HG03575 (cell line): ENCODE measurements around the gene ADAMTSL1.

ENCODE experiments used
- ATAC-seq: cut with Tn5 transposase; IDR thresholded peaks from one replicate; pipeline ENCODE4 v1.9.1; 2021; ENCODE audit not compliant: unreplicated experiment, insufficient number of reproducible peaks, low FRiP score; ENCODE audit errors: extremely low read depth

Gene ADAMTSL1

DNA sequence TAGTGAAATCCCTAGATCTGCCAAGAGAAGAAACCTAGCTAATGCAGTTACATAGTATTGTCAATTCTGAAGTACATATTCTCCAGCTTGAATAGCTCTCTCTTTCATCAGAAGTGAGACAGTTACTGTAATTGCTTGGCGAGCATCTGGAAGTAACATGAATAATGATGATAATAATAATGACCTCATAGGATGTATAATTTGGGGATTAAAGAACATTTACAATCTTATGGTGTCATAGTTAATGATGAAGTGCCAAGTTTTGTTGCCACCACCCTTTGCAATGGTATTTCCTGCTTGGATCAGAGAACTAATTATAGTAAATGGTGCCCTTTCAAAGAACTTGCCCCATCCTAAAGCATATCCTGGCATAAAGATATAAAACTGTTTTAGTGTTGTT is 201.4 kb downstream of the ADAMTSL1 start:
- no peak for ATAC-seq

DNA sequence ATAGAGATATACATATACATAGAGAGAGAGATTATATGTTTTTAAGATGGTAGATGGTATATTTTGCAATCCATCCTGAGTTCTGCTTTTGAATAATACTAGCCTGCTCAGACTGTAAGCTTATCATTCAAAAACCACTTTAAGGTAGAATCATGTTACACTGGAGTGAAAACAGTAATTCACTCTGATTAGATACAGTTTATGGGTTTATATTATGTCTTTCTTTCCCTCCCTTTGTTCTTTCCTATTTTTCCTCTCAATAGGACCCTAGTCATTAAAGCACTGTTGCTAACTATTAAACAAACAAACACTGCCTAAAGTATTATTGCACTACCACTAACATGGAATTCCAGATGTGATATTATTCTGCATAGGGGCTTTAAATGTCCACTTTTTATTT is 202.0 kb downstream of the ADAMTSL1 start:
- no peak for ATAC-seq

DNA sequence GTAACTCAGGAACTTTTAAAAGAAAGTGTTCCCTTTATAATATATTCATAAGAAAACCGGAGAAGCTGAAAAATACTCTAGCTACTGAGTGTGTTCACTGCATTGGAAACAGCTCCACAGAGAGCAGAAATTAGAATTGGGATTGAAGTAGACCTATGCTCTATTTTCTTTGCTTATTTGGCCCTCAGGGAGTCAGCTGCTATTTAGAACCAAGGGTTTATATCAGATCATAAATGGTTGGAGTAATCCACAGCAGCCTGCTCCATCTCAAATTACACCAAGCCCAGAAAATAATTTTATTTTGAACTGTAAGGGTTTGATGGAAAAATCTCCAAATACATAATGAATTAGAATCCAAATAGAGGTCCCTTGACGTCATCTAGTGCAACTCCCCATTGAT is 202.6 kb downstream of the ADAMTSL1 start:
- ATAC-seq: no peak

DNA sequence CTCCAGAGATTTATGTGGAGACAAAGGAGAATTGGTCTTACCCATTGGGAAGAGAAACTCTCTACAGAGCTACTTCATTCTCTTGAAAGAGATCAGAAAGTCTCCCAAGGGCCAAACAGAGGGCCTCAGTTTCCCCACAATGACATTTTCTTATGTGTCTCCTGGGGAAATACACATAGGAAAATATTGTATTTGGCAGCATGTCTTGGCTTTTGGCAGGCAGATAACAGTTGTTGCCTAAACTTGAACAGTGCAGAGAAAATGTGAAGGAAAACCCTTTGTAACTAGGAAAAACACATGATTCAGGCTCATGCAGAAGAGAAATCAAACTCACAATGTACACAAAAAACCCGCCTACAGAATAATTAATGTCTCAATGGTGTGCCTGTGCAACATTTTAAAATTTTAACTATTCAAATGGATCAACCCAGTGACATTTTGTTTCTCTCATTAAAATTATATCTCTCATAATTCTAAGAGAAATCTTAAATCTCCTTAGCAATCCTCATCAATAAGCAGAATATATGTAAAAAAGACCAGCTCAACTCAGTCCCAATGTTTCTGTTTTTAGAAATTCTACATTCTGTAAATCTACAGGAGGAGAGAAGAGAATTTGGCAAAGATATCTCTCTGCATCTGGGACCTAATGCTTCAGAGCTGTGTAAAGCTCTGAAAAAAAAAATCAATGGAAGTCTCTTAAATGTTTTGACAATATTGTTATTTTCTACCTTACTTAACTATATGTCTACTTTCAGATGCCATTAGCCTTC is 205.1 kb downstream of the ADAMTSL1 start:
- ATAC-seq: no peak

DNA sequence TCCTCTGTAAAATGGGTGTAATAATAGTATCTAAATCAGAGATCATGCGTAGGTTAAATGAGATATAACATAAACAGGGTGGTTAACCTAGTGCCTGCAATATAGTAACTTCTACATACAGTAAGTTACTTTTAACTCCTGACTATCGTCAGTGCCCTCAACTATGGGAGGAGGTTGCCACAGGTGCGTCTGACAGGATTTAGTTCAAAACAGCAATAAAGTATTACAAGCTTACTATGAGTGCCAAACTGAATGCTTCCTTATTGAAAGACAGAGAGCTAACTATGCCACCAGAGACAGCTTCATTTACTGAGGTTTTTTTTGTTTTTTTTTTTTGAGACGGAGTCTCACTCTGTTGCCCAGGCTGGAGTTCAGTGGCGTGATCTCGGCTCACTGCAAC is 209.0 kb downstream of the ADAMTSL1 start:
- ATAC-seq: no peak

DNA sequence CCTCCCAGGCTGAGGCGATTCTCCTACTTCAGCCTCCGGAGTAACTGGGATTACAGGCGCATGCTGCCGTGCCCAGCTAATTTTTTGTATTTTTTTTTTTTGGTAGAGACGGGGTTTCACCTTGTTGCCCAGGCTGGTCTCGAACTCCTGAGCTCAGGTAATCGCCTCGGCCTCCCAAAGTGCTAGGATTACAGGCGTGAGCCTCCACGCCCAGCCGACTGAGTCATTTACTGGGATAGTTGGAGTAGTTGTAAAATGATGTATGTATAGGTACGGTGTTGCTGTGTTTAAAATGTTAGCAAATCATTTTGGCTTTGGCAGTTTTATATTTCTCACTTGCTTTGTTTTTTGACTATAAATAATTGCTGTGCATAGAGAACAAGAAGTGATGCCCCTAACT is 209.4 kb downstream of the ADAMTSL1 start:
- no peak for ATAC-seq

DNA sequence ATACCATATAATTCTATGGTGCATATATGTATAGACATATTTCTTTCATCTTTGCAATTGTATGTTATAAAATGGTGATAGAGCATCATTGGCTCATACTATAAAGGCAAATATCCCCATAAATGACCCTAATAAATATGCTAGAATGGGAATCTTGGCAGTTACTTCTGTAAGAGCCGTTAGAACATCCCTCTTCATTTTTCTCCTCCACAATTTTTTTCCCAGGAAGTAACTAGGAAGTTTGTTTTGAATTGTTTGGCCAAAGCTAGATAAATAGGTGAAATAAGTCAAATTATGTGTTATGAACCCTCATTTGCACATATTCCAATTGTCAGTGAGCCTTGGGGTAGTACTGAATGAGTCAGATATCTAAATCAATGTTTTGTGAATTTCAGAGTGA is 209.9 kb downstream of the ADAMTSL1 start:
- ATAC-seq: no peak

DNA sequence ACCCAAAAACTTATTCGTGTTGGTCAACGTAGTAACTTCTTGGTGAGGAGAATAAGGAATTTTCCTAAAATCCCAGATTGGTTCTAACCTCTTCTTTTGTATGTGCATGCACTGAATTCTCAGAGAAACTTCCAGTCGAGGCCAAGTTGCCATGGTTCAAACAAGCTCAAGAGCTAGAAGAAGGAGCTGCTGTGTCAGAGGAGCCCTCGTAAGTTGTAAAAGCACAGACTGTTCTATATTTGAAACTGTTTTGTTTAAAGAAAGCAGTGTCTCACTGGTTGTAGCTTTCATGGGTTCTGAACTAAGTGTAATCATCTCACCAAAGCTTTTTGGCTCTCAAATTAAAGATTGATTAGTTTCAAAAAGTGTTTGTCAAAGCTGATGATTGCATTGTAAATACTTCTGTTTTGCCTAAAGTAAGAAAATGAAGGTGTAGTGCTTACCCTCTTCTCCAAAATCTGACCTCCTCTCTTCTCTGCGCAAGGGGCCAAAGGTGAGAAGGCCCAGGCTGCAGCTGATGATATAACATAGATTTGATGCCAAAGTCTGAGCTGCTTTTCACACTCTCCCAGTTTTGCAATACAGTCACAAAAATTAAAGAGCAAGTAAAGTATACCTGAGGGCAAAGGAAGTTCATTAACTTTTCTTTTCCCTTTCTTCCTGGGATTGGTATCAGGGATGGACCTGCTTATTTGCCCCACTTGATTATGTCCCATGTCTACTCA is 210.8 kb downstream of the ADAMTSL1 start:
- ATAC-seq: no peak

DNA sequence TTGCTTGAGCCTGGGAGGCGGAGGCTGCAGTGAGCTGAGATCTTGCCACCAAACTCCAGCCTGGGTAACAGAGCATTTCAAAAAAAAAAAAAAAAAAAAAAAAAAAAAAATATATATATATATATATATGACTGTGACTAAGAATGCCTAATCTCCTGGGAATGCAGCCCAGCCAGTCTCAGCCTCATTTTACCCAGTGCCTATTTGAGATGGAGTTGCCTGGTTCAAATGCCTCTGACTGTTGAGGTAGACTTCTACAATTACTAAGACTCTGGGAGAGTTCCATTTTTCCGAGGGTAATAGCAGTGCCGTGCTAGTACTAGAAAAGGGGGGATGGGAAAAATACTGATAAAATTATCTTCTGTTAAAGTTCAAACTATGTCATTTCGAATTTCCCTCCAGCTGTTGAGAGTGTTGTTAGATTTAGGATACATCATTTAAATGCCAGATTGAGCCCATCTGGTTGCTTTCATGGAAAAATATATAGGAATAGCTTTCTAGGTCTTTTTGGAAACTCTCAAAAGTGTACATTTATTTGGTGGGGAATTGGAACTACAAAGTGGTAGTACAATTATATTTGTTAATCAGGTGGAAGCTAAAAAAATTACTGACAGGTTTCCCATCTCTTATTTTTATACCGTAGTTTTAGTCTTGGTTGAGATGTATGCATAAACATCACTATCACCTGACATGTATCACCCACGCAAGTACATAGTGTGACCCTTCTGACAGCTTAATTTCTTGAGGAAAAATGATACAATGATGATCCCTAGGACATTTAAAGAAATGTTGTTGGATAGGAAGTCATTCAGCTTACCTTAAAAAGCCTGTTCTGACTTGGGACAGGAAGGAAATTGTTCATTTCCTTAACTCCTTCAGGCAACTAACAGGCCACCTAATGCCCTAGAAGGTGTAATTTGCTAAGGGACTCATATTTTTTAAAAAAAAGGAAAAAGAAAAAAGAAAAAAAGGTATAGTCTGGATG is 214.9 kb downstream of the ADAMTSL1 start:
- no peak for ATAC-seq

DNA sequence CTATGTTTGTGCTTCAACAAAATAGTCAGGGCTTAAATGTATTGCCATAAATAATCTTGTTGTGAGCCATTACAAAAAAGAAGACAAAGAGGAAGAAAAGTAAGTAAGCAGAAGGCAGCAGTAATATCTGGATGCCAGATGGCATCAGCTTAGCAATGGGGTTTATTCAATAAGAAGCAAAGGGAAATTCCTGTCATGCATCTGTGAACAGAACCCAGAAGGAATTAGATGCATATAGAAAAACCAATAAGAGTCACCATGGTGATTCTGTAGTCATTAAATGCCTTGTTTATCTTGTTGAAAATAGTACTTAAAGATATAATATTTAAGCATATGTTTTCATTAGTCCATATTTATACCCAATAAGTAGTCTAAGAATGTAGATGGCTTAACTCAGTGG is 216.0 kb downstream of the ADAMTSL1 start:
- ATAC-seq: no peak

DNA sequence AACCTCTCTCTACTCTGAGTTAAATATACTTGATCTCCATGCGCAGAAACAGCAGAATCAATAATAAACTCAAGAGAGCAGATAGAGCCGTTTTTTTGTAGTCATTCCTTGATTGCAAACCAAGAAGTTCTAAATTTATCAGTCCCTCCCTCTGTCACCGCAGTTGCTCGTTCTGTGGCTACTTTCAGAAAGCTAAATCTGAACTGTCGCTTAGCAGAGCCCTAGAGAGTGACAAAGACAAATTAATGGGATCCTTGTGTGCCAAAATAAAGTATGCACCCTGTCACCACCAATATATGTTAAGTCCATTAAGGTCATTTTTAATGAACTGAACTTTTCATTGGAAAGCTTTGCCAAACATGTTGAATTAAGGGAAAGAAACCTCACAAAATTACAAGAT is 218.3 kb downstream of the ADAMTSL1 start:
- no peak for ATAC-seq

DNA sequence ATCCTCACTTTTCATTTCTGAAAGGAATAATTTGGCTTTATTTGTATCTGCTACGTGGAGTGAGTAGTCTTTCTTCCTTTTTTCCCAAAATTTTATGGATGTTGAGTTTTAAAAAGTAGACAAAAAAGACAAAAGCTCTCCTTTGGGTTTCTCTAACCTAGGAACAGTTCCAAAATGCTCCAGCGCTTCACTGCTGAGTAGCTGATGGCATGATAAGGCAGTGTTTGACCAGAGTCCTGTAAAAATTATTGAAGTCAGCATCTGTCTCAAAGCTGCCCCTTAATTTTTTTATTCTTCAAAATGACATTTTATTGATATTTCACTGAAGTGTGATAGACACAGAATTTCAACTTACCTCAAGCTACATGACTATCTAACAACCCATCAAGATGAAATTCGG is 219.0 kb downstream of the ADAMTSL1 start:
- no peak for ATAC-seq

DNA sequence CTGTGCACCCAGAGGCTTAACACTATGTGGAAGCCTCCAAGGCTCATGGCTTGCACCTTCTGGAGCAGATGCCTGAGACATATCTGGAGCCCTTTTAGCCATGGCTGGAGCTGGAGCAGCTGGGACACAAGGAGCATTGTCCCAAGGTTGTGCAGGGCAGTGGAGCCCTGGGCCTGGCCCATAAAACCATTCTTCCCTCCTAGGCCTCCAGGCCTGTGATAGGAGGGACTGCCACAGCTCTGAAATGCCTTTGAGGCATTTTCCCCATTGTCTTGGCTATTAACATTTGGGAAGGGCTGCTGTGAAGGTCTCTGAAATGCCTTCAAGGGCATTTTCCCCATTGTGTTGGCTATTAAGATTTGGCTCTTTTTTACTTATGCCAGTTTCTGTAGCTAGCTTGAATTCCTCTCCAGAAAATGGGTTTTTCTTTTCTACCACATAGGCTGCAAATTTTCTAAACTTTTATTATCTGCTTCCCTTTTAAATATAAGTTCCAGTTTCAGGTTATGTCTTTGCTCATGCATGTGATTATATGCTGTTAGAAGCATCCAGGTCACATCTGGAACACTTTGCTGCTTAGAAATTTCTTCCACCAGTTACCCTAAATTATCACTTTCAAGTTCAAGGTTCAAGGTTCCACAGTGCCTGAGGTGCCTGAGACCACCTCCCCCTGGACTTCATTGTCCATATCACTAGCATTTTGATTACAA is 221.2 kb downstream of the ADAMTSL1 start:
- ATAC-seq: no peak

DNA sequence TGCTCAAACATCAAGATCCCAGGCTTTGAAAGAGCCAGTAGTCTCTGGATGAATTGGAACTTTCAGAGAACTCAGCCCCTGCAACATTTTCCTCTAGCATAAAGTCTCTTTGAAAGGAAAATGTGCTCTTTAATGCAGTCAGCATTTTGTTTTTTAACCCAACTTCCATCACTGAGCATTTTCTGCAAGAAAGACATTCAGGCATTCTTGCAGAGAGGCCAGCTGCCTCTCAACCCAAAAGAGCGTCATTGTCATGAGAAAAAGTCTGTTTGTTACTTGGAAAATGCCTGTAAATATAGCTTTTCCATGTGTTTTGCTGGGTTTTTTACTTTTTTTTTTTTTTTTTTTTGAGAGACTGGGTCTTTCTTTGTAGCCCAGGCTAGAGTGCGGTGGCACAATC is 225.0 kb downstream of the ADAMTSL1 start:
- ATAC-seq: no peak

DNA sequence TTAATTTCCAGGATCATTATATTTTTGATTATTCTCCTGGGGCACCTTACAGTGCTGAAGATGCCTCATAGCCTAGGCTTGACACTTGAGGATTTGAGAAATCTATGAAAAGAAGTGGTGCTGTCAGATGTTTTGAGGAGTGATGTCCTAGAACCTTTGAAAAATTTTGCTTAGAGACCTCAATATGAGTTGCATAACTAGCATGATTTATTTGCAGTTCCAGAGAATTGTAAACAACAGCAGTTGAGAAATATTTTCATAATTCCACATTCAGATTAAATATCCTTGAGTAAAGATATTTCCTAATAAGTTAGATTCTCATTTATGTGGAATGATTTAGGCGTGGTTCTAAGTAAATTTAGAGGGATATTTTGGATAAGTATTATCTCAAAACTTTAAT is 225.8 kb downstream of the ADAMTSL1 start:
- no peak for ATAC-seq

DNA sequence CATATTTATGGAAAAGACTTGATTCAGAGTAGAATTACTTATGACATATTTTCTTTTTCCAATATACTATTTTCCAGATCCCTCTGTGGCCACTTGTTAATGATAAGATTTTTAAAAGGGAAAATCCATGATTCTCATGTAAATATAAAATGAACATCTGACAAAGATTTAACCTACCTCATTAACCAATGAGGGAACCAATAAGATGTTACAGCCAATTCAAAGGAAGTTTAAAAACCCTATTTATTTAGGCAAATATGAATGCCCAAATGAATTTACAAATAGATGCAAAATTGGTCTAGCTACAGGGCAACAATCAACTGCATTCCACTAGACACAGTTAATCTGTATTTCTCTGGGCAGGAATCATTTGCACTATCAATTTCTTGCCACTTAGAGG is 226.8 kb downstream of the ADAMTSL1 start:
- no peak for ATAC-seq

DNA sequence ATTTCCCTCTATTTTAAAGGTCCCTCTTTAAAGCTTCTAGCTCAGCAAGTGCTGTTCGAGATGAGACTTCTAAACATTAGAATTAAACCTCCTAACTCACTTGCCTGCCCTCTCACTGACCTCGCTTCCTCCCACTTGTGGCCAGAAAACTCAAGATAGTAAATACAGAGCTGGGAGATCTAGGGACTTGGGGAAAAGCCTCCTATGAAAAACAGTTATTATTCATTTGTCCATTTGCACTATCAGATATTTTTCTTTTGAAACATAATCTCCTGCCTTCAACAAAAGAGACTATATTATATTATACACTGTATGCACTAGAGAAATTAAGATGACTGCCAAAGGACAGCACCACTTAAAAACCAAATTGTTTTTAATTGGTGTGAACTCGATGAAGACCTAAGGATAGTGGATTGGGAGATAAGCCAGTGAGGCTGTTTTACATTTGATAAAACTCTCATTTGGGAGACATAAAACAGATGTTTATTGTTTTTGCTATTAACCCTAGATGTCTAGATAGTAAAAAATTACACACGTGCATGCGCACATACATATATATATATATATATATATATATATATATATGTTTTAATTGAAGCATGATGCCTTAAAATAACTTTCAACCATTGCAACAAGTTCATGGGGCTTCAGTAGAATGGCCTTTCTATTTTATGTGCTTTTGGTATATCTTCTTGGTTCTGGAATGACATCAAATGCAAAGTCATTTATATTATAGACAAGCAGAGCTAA is 229.4 kb downstream of the ADAMTSL1 start:
- ATAC-seq: no peak

DNA sequence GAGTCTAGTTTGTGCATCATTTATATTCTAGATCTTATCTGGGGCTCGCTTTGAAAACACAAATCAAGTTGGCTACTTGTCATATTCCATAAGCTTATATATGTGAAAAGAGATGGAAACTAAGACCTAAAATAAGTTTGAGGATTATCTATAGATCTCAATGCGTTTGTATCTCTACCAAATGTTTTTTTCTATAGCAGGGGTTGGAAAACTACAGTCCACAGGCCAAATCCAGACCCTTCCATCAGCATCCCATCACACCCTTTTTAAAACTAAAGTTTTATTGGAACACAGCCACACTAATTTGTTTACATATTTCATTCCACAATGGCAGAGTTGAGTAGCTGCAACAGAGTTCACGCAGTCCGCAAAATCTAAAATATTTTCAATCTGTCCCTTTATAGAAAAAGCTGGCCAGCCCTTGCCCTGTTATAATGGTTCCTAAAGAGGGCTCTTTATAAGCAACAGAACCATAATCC is 230.0 kb downstream of the ADAMTSL1 start:
- no peak for ATAC-seq
